ENCODE data around the gene EPX. TPM values are rescaled to one million over a fixed set of nuclear protein-coding genes. Genes with fewer than 3 reads are reported as not detected.

Gene EPX
- total RNA-seq, 2 donors from 2014 or later, result not detected

DNA sequence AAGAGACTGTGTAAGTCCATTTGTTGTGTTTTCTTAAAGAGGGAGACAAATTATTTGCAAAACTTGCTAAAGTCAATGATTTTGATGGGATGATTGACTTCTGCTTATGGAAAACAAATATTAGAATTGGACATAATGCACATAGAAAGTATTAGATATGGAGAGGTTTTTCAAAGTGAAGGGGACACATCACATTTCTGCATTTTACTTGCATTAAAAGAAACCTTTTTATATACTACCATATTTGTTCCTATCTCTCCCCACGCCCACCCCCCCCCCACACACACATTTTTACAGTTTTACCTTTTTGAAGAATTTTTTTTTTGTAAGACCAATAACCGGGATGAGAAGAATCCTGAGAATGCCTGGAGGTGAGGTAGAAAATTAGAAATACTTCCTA lies 34.3 kb upstream of the EPX start:
- ATAC-seq (no peak), DNase-seq (no peak)
- no peak overlapping the region for H3K4me3 ChIP-seq
- WGBS, 2 donors, result 63% methylated on average over 2 of the region's 2 CpGs
- TF ChIP-seq, protein P1, sequence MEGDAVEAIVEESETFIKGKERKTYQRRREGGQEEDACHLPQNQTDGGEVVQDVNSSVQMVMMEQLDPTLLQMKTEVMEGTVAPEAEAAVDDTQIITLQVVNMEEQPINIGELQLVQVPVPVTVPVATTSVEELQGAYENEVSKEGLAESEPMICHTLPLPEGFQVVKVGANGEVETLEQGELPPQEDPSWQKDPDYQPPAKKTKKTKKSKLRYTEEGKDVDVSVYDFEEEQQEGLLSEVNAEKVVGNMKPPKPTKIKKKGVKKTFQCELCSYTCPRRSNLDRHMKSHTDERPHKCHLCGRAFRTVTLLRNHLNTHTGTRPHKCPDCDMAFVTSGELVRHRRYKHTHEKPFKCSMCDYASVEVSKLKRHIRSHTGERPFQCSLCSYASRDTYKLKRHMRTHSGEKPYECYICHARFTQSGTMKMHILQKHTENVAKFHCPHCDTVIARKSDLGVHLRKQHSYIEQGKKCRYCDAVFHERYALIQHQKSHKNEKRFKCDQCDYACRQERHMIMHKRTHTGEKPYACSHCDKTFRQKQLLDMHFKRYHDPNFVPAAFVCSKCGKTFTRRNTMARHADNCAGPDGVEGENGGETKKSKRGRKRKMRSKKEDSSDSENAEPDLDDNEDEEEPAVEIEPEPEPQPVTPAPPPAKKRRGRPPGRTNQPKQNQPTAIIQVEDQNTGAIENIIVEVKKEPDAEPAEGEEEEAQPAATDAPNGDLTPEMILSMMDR (IDR thresholded peaks at IDR 0.05), result no peak
- no peak for TF ChIP-seq POLR2A (IDR thresholded peaks at IDR 0.05)
- H3K27ac ChIP-seq, result no peak overlapping the region
- H3K4me1 ChIP-seq, result peaks cover 9% of the 10 kb centered on the region
- intact Hi-C loops (cut with DNase I), result no loop called here
- H3K27me3 ChIP-seq, result peaks cover 0 to 5% of the 10 kb centered on the region in 2 donors
- no peaks in the 10 kb centered on the region for H3K9me3 ChIP-seq
- H3K36me3 ChIP-seq (replicated peaks in 1 of 2; ENCODE audit: insufficient read depth in 1 of 2, low read depth in 2 of 2), result no peaks in the 10 kb centered on the region

DNA sequence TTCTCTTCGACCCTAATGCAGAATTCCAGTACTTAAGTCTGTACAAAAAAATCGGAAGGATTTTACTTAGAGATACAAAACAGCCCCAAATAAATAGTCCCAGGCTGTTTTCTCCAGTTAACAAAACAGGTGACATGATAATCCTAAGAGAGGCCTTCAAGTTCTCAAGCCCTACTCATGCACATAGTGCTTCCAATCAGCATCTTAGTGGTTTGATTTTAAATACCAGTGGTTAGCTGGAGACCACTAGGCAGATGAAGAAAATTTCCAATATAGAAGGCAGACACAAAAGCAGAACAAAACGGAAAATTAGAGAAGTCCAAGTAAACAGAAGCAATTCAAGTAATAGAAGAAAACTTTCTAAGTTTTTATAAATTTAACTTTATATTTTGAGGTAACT lies 31.0 kb upstream of the EPX start:
- no peak for TF ChIP-seq POLR2A (IDR thresholded peaks at IDR 0.05)
- TF ChIP-seq, protein P1 (IDR thresholded peaks at IDR 0.05), result no peak
- Histone ChIP-seq H3K4me3 (no peak overlapping the region), H3K27me3 (peaks cover 0 to 5% of the 10 kb centered on the region in 2 donors), H3K4me1 (peaks cover 9% of the 10 kb centered on the region), H3K36me3 (replicated peaks in 1 of 2; ENCODE audit: insufficient read depth in 1 of 2, low read depth in 2 of 2) (no peaks in the 10 kb centered on the region), H3K27ac (no peak overlapping the region), H3K9me3 (no peaks in the 10 kb centered on the region)
- ATAC-seq (no peak), DNase-seq (no peak)
- intact Hi-C loops (cut with DNase I), result no loop called here
- 39 to 61% methylated on average over 3 of the region's 3 CpGs for WGBS, 2 donors

DNA sequence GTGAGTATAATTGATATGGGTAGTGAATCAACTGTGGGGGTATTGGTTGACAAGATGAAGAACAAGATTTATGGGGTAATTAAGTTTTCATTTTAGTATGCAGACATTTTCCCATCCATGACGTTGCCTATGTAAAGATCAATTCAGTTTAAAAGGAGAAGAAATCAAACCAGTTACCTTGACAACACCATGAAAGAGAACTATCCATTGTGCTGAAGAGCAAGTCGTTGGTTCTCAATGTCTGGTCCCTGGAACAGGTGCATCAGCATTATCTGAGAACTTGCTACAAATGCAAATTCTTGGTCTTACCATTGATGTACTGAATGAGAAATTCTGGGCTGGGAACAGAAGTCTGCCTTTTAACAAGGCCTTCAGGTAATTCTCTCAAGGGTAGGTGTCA lies 26.5 kb upstream of the EPX start:
- TF ChIP-seq POLR2A (IDR thresholded peaks at IDR 0.05), result no peak
- TF ChIP-seq, protein P1 (IDR thresholded peaks at IDR 0.05), result no peak
- DNase-seq (no peak), ATAC-seq (no peak)
- WGBS, 2 donors, result 13 to 16% methylated on average over 2 of the region's 2 CpGs
- intact Hi-C loops (cut with DNase I), result no loop called here
- H3K9me3 ChIP-seq, result no peaks in the 10 kb centered on the region
- H3K4me3 ChIP-seq, result no peak overlapping the region
- no peaks in the 10 kb centered on the region for H3K36me3 ChIP-seq (replicated peaks in 1 of 2; ENCODE audit: insufficient read depth in 1 of 2, low read depth in 2 of 2)
- no peak overlapping the region for H3K27ac ChIP-seq
- no peaks in the 10 kb centered on the region for H3K4me1 ChIP-seq
- H3K27me3 ChIP-seq, result no peaks in the 10 kb centered on the region

DNA sequence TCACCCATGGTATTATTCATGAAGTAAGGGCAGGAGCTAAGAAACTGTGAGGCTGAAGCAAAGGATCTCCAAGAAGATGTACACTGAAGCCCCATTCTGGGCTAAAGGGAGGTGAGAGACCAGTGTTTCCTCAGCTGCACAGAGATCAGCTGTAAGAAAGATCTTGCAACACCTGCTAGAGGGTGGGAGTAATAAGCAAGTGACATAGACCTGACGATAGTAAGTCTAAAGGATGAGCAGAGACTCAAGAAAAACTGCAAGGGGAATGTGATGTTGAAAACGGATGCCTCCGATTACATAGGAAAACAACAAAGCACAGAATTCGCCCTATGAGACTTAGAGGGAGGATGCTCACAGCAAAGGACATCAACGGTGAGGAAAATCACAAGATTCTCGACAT lies 25.8 kb upstream of the EPX start, which contains the start of gene OR4D2:
OR4D2 (plus strand) TSS at position 301 of the 400 bp plus-strand sequence. CDS start 2,674 bp downstream, outside the sequence.
- Histone ChIP-seq H3K9me3 (no peaks in the 10 kb centered on the region), H3K4me3 (no peak within 1 kb of the TSS), H3K4me1 (no peaks in the 10 kb centered on the region), H3K27ac (no peak within 1 kb of the TSS), H3K36me3 (replicated peaks in 1 of 2; ENCODE audit: insufficient read depth in 1 of 2, low read depth in 2 of 2) (no peaks in the 10 kb centered on the region), H3K27me3 (no peaks in the 10 kb centered on the region)
- ATAC-seq (no peak), DNase-seq (no peak)
- intact Hi-C loops (cut with DNase I), result no loop called here
- 48% methylated on average over 6 of the region's 6 CpGs for WGBS, 2 donors
- TF ChIP-seq, protein P1 (IDR thresholded peaks at IDR 0.05), result no peak
- no peak for TF ChIP-seq POLR2A (IDR thresholded peaks at IDR 0.05)

DNA sequence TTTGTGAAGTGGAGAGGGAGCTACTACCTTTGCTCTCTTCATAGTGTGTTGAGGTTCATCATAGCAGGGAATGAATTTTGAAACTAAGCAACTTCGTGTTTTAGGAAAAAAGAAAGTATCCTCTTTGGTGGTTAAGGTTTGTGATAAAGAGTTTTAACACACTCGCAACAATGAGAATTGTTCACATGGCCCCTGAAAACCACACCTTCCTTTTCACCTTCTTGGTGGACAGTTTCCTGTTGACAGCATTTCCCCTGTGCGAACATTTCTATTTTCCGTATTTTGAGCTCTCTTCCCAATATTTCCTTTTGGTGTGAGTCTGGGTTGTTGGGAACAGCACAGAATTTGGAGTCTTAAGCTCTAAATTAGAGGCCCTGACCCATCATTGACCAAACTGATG lies 21.9 kb upstream of the EPX start:
- WGBS, 2 donors, result 33 to 56% methylated on average over 4 of the region's 4 CpGs
- H3K27me3 ChIP-seq, result no peaks in the 10 kb centered on the region
- intact Hi-C loops (cut with DNase I), result no loop called here
- no peaks in the 10 kb centered on the region for H3K4me1 ChIP-seq
- no peak for DNase-seq
- TF ChIP-seq POLR2A (IDR thresholded peaks at IDR 0.05), result no peak
- TF ChIP-seq, protein P1 (IDR thresholded peaks at IDR 0.05), result no peak
- no peaks in the 10 kb centered on the region for H3K9me3 ChIP-seq
- H3K36me3 ChIP-seq (replicated peaks in 1 of 2; ENCODE audit: insufficient read depth in 1 of 2, low read depth in 2 of 2), result no peaks in the 10 kb centered on the region
- ATAC-seq, result no peak
- no peak overlapping the region for H3K27ac ChIP-seq
- H3K4me3 ChIP-seq, result no peak overlapping the region

Measured in body of pancreas (tissue), 4 donors.